Mucosa of stomach (tissue), 1 donor: ENCODE measurements around the gene LPIN1.

Experiments
- H3K27me3 ChIP-seq: one replicate; pipeline ENCODE4 v1.7.0; 2013; ENCODE audit warnings: mild to moderate bottlenecking, low read length; ENCODE audit not compliant: control insufficient read depth, insufficient read depth
- H3K36me3 ChIP-seq: one replicate; pipeline ENCODE4 v1.7.0; 2013; ENCODE audit warnings: low read length; ENCODE audit not compliant: control insufficient read depth, insufficient read depth
- H3K4me1 ChIP-seq: one replicate; pipeline ENCODE4 v1.7.0; 2013; ENCODE audit warnings: mild to moderate bottlenecking, low read length; ENCODE audit not compliant: control insufficient read depth, insufficient read depth
- H3K4me3 ChIP-seq: one replicate; pipeline ENCODE4 v1.7.0; 2013; ENCODE audit warnings: low read length
- H3K9ac ChIP-seq: one replicate; pipeline ENCODE4 v1.7.0; 2013; ENCODE audit warnings: mild to moderate bottlenecking, low read length, moderate library complexity
- H3K9me3 ChIP-seq: one replicate; pipeline ENCODE4 v1.7.0; 2013; ENCODE audit warnings: mild to moderate bottlenecking, low read length, moderate library complexity; ENCODE audit not compliant: control insufficient read depth
- donor health status: Pancreatic carcinoma.

The LPIN1 gene

DNA sequence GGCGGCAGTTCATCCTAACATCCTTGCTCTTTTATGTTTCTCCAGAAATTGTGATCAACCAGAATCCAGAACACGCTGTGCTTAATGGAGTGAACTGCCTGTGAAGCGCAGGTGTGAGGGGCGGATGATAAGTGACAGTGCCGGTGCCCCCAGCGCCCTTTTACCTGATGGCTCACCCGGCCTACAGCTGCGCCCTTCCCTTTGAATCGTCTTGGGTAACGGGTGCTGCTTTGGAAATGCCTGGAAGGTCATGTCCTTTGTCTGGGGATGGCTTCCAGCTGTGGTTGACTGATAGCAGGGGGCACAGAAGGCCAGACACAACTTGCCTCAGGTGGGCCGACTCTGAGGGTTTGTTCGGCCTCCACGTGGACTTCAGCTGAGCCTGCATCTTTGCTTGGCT is 119.4 kb downstream of the LPIN1 start:
- H3K9me3 ChIP-seq = no peaks in the 10 kb centered on the region
- H3K36me3 ChIP-seq = no peaks in the 10 kb centered on the region
- H3K4me1 ChIP-seq = peaks cover 16% of the 10 kb centered on the region
- H3K9ac ChIP-seq = no peak overlapping the region
- H3K27me3 ChIP-seq = no peaks in the 10 kb centered on the region
- H3K4me3 ChIP-seq = no peak overlapping the region

- H3K9ac ChIP-seq = no peak overlapping the region
- no peaks in the 10 kb centered on the region for H3K36me3 ChIP-seq
- H3K4me3 ChIP-seq = no peak overlapping the region
- H3K4me1 ChIP-seq = peaks cover 16% of the 10 kb centered on the region
- H3K9me3 ChIP-seq = no peaks in the 10 kb centered on the region
- no peaks in the 10 kb centered on the region for H3K27me3 ChIP-seq
Measured at GRCh38 chr2:11866358-11867335, 120.2 kb downstream of the LPIN1 start.

DNA sequence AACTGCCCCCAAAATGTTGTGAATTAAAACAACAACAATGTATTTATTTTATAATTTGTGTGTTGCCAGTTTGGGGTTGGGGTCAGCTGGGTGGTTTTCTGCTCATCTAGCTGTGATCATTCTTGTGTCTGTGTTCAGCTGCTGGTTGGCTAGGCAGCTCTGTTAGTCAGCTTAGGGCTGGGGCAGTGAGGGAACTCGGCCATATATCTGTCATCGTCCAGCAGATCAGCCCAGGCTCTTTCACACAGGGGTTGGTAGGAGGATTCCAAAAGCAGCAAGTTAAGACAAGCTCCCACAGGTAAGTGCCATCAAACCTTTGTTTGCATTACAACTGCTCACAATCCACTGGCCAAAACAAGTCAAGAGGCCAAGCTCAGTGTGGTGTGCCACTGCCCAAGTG is 121.5 kb downstream of the LPIN1 start:
- Histone ChIP-seq H3K27me3 (no peaks in the 10 kb centered on the region), H3K4me1 (peaks cover 21% of the 10 kb centered on the region), H3K36me3 (no peaks in the 10 kb centered on the region), H3K4me3 (no peak overlapping the region), H3K9ac (no peak overlapping the region), H3K9me3 (no peaks in the 10 kb centered on the region)

GRCh38 chr2:11869391-11869991 is 123.1 kb downstream of the LPIN1 start:
- H3K36me3 ChIP-seq = no peaks in the 10 kb centered on the region
- peaks cover 12% of the 10 kb centered on the region for H3K4me1 ChIP-seq
- H3K9me3 ChIP-seq = no peaks in the 10 kb centered on the region
- H3K4me3 ChIP-seq = no peak overlapping the region
- H3K9ac ChIP-seq = no peak overlapping the region
- H3K27me3 ChIP-seq = no peaks in the 10 kb centered on the region

GRCh38 chr2:11870064-11870463 is 123.6 kb downstream of the LPIN1 start:
- Histone ChIP-seq H3K27me3 (no peaks in the 10 kb centered on the region), H3K9ac (no peak overlapping the region), H3K36me3 (no peaks in the 10 kb centered on the region), H3K9me3 (no peaks in the 10 kb centered on the region), H3K4me1 (peaks cover 12% of the 10 kb centered on the region), H3K4me3 (no peak overlapping the region)

DNA sequence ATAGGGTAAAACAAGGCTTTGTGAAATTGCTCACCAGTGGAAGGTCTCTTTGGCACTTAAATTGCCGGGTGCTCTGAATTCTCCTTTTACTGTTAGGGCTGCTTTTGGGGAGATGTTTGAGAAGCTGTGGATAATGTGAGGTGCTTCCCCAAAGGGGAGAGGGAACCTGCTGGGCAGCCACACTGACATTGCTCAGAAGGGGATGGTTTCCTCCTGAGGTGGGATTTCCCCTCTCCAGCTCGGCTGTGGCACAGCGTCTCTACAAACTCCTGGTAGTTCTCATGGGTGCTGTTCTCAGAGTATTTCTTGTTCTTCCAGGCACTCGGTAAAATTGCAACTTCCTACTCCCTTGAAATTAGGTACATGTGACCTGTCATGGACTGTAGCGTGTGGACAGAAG is 124.2 kb downstream of the LPIN1 start:
- Histone ChIP-seq H3K27me3 (no peaks in the 10 kb centered on the region), H3K4me1 (peaks cover 12% of the 10 kb centered on the region), H3K36me3 (no peaks in the 10 kb centered on the region), H3K4me3 (no peak overlapping the region), H3K9ac (no peak overlapping the region), H3K9me3 (no peaks in the 10 kb centered on the region)

DNA sequence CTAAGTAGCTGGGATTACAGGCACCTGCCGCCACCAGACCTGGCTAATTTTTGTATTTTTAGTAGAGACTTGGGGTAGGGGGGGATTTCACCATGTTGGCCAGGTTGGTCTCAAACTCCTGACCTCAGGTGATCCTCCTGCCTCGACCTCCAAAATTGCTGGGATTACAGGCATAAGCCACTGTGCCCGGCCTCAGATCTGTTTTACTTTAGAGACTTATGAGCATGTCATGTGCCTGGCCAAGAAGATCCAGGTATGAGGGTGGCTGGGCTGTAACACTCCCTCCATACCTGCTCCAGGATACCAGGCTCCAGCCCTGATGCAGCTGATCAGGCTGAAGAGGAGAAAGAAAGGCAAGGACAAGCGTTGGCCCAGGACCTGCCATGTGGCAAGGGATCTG is 125.0 kb downstream of the LPIN1 start:
- H3K4me3 ChIP-seq = no peak overlapping the region
- no peak overlapping the region for H3K9ac ChIP-seq
- peaks cover 9% of the 10 kb centered on the region for H3K4me1 ChIP-seq
- H3K9me3 ChIP-seq = no peaks in the 10 kb centered on the region
- H3K27me3 ChIP-seq = no peaks in the 10 kb centered on the region
- no peaks in the 10 kb centered on the region for H3K36me3 ChIP-seq

GRCh38 chr2:11872247-11872947 is 126.0 kb downstream of the LPIN1 start:
- H3K27me3 ChIP-seq = no peaks in the 10 kb centered on the region
- H3K4me3 ChIP-seq = no peak overlapping the region
- H3K36me3 ChIP-seq = no peaks in the 10 kb centered on the region
- H3K9me3 ChIP-seq = no peaks in the 10 kb centered on the region
- H3K9ac ChIP-seq = no peak overlapping the region
- H3K4me1 ChIP-seq = peaks cover 5% of the 10 kb centered on the region

DNA sequence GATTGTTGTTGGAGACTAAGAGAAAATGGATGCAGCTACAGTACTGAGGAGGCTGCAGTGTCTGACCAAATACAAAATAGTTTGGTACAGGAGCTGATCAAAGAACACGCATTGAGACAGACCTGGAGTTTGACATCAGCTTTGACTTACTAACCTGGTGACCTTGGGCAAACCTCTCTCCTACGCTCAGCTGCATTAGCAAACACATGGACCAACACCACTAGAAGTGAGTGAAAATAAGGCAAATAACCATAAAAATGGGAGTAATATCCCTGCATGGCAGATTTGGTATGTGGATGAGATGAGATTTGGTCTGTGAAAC is 126.5 kb downstream of the LPIN1 start:
- peaks cover 5% of the 10 kb centered on the region for H3K4me1 ChIP-seq
- no peaks in the 10 kb centered on the region for H3K9me3 ChIP-seq
- no peak overlapping the region for H3K9ac ChIP-seq
- H3K27me3 ChIP-seq = no peaks in the 10 kb centered on the region
- no peaks in the 10 kb centered on the region for H3K36me3 ChIP-seq
- H3K4me3 ChIP-seq = no peak overlapping the region

GRCh38 chr2:11873356-11874154 is 127.1 kb downstream of the LPIN1 start:
- no peak overlapping the region for H3K9ac ChIP-seq
- H3K4me1 ChIP-seq = peaks cover 5% of the 10 kb centered on the region
- no peaks in the 10 kb centered on the region for H3K36me3 ChIP-seq
- H3K9me3 ChIP-seq = no peaks in the 10 kb centered on the region
- H3K4me3 ChIP-seq = no peak overlapping the region
- H3K27me3 ChIP-seq = no peaks in the 10 kb centered on the region

DNA sequence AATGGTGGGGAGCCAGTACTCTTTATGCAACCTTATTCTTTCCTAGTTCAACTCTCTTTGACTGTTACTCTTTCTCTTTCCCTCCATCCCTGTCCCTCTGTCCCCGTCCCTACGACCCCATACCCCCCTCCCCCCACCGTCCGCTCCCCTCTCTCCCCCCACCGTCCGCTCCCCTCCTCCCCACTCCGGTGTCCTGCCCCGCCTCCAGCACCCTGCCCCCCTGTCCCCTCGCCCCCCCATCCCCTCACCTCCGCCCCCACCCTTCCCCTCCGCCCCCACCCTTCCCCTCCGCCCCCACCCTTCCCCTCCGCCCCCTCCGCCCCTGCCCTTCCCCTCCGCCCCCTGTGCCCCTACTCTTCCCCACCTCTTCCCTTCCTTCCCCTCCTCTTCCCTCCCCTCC is 128.4 kb downstream of the LPIN1 start:
- no peak overlapping the region for H3K9ac ChIP-seq

More for the DNA sequence above, 128.4 kb downstream of the LPIN1 start:
- no peak overlapping the region for H3K4me3 ChIP-seq
- H3K27me3 ChIP-seq = no peaks in the 10 kb centered on the region
- no peaks in the 10 kb centered on the region for H3K9me3 ChIP-seq
- peaks cover 5% of the 10 kb centered on the region for H3K4me1 ChIP-seq
- H3K36me3 ChIP-seq = no peaks in the 10 kb centered on the region
